ENCODE measurements around the gene RP2. TPM values are rescaled to one million over a fixed set of nuclear protein-coding genes. Genes with fewer than 3 reads are reported as not detected.

The RP2 gene
- total RNA-seq, 1 experiment from 2014 or later, result 8.6 TPM

DNA sequence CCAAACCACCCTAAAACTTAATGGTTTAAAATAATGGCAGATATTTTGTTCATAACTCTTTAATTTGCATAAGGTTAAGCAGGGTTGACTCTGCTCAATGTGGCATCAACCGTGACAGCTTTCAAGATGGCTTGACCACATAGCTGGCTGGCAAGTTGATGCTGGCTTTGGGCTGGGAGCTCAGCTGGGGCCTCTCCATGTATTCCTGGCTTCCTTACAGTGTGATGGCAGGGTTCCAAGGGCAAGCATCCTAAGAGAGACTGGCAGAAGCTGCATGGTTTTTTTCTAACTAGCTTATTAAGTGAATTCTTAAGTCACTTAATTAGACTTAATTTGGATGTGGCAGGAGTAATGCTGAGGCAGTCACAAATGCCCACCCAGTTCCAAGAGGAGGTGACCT, 4.5 kb downstream of the RP2 start:
- no peak for DNase-seq (ENCODE audit: low read depth)

- no peak for DNase-seq (ENCODE audit: low read depth)
Observed at GRCh38 chrX:46844913-46845312, 8.1 kb downstream of the RP2 start.

GRCh38 chrX:46849933-46850332, 13.1 kb downstream of the RP2 start:
- DNase-seq (ENCODE audit: low read depth), result peak; percentile 60

GRCh38 chrX:46850771-46851170, 13.9 kb downstream of the RP2 start:
- DNase-seq (ENCODE audit: low read depth), result no peak

DNA sequence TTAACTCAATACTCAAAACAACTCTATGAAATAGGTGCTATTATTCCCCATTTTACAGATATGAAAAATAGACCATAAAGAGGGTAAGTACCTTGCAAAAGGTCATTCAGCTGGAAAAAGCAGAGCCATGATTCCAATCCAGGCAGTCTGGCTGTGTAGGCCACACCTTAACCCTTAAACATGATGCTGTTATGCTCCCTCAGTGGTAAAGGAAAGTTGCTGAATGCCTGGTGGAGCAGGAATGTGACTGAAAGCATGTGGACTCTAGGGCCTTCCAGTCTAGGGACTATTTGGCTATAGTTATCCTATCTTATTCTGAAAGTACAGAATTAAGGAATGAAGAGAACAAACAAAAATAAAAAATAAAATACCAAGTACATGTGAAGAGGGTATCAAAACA, 19.6 kb downstream of the RP2 start:
- DNase-seq (ENCODE audit: low read depth), result no peak

DNA sequence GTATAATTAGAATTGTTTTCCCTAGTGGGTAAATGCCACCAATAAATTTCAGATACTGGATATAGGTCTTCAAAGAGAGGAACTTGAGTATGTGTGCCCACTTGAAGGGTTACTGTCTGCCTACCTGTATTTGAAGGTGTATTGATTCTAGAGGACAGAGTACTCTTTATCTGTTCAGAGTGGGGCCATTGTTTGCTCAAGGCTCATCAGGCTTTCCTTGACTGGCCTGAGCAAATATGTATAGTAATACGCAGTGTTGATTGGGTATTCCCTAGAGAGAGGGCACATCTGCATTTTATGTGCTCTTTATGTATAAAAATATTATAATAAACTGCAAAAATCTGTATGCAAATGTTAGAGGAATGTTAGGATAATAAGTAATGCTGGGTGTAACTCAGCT, 23.7 kb downstream of the RP2 start:
- DNase-seq (ENCODE audit: low read depth), result no peak

DNA sequence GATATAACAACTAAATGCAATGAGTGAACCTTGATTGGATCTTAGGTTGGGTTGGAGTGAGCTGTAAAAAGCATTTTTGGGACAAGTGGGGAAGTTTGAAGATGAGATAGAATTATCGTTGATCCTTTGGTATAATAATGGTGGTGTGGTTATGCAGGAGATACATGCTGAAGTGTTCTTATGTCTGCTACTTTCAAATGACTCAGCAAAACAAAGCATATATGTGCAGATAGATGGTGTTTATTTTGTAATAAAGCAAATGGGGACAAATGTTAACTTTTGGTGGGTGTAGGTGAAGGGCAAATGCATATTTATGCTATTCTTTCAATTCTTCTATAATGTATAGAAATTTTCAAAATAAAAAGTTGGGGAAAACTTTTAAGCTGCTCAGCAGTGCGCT, 26.2 kb downstream of the RP2 start:
- no peak for DNase-seq (ENCODE audit: low read depth)

DNA sequence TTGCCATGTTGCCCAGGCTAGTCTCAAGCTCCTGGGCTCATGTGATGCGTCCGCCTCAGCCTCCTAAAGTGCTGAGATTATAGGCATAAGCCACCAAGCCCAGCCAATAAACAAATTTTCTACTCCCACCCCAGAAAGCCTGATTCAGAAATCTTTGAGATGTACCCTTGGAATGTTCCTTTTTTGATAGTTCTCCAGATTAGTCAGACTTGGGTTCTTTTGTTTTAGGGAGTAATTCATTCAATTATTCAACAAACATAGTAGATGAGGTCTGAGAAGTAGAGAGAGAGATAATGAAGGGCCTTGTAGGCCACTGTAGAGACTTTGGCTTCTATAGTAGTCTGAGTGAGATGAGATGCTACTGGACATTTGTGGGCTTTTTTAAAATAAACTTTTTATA, 27.8 kb downstream of the RP2 start:
- no peak for DNase-seq (ENCODE audit: low read depth)

DNA sequence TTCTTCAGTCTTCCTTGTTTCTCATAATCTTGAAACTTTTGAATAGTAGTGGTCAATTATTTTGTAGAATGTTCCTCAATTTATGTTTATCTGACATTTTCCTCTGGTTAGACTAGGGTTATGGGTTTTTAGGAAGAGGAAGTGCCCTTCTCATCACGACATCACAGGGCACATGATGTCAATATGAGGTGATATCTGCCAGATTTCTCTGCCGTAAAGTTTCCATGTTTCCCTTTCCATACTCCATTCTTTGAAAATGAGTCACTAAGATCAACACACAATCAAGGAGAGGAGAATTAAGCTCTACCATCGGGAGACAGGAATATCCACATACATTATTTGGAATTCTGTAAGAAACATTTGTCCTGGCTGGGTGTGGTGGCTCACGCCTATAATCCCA, 28.4 kb downstream of the RP2 start:
- peak; percentile 76 for DNase-seq (ENCODE audit: low read depth)

- DNase-seq (ENCODE audit: low read depth), result no peak
Observed at GRCh38 chrX:46866726-46867125, 29.9 kb downstream of the RP2 start.

GRCh38 chrX:46873746-46874145, 36.9 kb downstream of the RP2 start:
- DNase-seq (ENCODE audit: low read depth), result peak; percentile 65

DNA sequence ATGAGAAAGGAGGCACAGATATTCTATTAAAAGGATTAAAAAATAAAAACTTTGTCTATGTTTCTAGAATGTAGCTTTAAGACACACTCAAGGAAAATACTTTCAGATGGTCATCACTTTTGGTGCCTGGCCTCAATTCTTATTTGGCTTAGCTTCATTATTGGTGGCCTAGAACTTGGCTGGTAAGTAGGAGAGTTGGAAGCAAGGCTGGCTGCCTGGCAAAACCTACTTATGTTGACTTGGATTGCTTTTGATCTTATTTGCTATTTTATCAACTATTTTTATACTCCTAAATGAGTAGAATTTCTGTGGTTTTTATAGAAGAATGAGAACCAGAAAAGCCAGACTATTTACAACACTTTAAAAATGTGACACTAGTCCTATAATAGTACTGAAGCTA, 40.1 kb downstream of the RP2 start:
- DNase-seq (ENCODE audit: low read depth), result no peak

DNA sequence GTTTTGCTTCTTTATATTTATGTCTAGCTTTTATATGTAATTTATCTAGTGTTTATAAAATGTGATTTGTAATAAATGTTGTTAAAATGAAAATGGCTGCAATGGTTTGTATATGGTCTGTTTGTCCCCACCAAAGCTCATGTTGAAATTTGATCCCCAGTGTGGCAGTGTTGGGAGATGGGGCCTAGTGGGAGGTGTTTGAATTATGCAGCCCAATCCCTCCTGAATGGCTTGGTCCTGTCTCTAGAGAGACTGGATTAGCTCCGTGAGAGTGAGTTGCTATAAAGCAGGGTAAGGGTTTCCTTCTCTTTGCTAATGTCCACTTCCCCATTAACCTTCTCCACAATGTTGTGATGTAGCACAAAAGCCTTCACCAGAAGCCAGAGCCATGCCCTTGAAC, 45.4 kb downstream of the RP2 start:
- DNase-seq (ENCODE audit: low read depth), result no peak

- DNase-seq (ENCODE audit: low read depth), result no peak
Observed at GRCh38 chrX:46884799-46885198, 48.0 kb downstream of the RP2 start.

- DNase-seq (ENCODE audit: low read depth), result no peak
Observed at GRCh38 chrX:46898207-46898606, 61.4 kb downstream of the RP2 start.

DNA sequence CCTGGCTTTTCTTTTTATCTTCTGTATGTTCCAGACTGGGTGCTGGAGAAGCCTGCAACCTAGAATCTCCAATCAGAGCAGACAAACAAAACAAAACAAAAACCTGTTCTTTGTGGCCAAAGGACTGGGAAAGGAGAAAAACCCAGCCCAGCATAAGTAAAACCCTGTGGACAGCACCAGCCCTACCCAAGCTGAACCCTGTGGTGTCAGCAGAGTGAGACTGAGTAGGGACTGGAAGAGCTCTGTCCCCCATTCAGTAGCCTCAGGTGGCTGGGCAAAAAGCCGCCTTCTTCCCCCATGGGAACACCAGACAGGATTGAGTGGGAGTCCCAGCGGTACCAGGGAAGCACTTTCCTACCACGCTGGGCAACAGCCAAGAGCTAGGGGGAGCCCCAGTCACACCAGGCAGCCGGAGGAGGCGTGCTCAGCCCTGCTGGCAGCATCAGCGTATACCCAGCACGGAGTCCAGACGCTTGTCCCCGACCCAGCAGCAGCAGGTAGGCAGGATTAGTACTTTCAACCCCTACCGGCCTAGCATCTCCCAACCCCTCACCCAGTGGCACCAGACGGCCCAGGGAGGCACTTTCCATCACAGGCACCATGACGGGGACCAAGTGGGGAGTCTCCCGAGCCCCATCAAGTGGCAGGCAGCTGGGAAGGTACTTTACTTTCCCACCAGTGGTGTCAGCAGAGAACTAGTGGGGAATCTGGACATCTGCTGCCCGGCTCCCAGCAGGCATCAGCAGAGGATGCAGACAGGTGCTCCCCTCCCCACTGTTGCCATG, 66.8 kb downstream of the RP2 start:
- DNase-seq (ENCODE audit: low read depth), result peak; percentile 79

GRCh38 chrX:46904626-46905025, 67.8 kb downstream of the RP2 start:
- DNase-seq (ENCODE audit: low read depth), result no peak

DNA sequence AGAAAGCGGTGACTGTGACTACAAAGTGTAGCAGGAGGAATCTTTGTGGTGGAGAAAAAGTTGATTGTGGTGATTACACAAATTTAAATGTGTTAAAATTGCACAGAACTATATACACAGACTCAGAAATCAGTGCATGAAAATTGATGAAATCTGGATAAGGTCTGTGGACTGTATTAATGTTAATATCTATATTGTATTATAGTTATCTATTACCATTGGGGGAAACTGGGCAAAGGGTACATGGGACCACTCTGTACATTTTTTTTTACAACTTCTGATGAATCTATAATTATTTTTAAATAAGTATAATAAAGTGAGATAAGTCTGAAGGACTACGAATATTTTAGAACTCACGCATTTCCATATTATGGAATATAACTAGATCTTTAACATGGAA, 73.6 kb downstream of the RP2 start:
- DNase-seq (ENCODE audit: low read depth), result no peak

DNA sequence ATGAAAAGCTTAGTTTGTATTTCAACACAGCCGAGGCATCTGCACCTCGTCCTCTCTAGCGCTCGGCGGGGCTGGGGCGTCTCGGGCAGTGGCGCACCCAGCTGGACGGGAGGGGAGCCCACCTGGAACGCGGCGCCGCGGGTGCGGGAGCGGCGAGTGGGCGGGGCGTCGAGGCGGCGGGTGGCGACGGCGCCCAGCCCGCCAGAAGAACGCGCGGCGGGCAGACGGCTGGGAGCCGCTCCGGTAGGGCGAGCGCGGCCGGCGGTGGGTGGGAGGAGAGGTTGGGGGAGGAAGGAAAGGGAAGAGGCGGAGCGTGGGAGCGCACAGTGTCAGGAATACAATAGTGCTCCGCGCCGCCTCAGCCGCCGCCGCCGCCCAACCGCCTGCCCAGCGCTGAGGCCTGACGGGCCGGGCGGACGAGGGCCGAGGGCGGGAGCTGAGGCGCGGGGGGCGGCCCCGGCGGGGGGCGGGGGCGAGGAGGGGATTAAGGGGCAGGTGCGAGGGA, 75.3 kb downstream of the RP2 start, which contains the start of gene JADE3:
JADE3 (plus strand) TSS at position 324 of the 505 bp plus-strand sequence. CDS start 72,474 bp downstream, outside the sequence.
- peak; percentile 67 for DNase-seq (ENCODE audit: low read depth)

GRCh38 chrX:46912603-46913491, 76.0 kb downstream of the RP2 start:
- DNase-seq (ENCODE audit: low read depth), result peak; percentile 38

DNA sequence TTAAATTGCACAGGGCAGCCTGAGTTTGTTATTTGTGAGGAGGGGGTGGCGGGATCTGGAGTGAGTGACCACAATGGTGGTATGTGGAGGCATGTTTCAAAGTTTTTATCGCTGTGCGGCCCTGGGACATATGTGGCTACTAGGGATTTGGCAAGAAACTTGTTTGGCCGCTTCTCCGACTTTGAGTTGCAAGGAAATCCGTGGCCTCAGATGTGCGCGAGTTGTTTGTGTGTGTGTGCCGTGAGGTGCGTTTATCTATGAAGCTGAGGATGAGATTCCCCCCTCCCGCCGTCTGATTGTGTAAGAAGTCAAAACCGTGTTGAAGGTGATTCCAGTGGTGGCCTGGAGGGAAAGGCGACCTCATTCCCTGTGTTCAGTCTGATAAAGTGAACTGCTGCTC, 76.8 kb downstream of the RP2 start:
- no peak for DNase-seq (ENCODE audit: low read depth)

- DNase-seq (ENCODE audit: low read depth), result no peak
Observed at GRCh38 chrX:46916273-46916672, 79.4 kb downstream of the RP2 start.
